Breast epithelium (tissue), 3 donors: ENCODE results near the gene KCNIP3.

ENCODE experiments used
- POLR2AphosphoS5 ChIP-seq, 3 donors: sonication (generic); formaldehyde crosslinking; IDR thresholded peaks; one replicate each; pipeline ENCODE4 v1.6.1; 2017; ENCODE audit warnings: antibody characterized with exemption in 3 of 3
- TF ChIP-seq, protein P1 (sequence below), 3 donors: fragments of 450-650 bp; IDR thresholded peaks; one replicate each; pipeline ENCODE4 v1.5.1; 2016 to 2017; ENCODE audit warnings: antibody characterized with exemption in 3 of 3, mild to moderate bottlenecking in 3 of 3, moderate library complexity in 3 of 3

DNA sequence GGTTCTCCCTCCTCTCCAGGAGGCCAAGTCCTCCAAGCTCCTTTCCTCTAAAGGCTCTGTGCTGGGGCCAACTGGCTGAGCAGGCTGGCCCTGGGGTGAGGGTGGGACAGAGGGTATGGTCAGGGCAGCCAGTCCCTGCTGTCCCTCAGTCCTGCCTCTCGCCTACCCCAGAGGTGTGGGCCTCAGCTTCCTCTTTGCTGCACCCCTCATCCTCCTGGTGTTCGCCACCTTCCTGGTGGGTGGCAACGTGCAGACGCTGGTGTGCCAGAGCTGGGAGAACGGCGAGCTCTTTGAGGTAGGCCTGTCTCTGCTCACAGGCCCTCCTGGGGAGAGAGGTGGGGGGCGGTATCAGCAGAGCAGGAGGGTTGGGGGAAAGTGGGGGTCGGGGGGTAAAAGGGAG is 16.1 kb upstream of the KCNIP3 start:
- TF ChIP-seq, protein P1, sequence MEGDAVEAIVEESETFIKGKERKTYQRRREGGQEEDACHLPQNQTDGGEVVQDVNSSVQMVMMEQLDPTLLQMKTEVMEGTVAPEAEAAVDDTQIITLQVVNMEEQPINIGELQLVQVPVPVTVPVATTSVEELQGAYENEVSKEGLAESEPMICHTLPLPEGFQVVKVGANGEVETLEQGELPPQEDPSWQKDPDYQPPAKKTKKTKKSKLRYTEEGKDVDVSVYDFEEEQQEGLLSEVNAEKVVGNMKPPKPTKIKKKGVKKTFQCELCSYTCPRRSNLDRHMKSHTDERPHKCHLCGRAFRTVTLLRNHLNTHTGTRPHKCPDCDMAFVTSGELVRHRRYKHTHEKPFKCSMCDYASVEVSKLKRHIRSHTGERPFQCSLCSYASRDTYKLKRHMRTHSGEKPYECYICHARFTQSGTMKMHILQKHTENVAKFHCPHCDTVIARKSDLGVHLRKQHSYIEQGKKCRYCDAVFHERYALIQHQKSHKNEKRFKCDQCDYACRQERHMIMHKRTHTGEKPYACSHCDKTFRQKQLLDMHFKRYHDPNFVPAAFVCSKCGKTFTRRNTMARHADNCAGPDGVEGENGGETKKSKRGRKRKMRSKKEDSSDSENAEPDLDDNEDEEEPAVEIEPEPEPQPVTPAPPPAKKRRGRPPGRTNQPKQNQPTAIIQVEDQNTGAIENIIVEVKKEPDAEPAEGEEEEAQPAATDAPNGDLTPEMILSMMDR (IDR thresholded peaks at IDR 0.05): no peak
- TF ChIP-seq POLR2AphosphoS5 (IDR thresholded peaks at IDR 0.05): no peak
